Measurements from ENCODE around the gene BCL10.

- TF ChIP-seq CTCF (IDR thresholded peaks at IDR 0.05; ENCODE audit: low read depth, low read length, poor library complexity, severe bottlenecking) = no peak
- no peak for TF ChIP-seq EZH2phosphoT487 (IDR thresholded peaks at IDR 0.05; ENCODE audit: borderline replicate concordance, low read length)
These were observed 51.5 kb downstream of the BCL10 start for GRCh38 chr1:85224734-85225623.
